ENCODE measurements around the gene SDR42E1. TPM values are rescaled to one million over a fixed set of nuclear protein-coding genes. Genes with fewer than 3 reads are reported as not detected.

The SDR42E1 gene
- total and polyA plus RNA-seq, 10 of the 15 experiments (the other 5 are each of a cell fraction or from before 2014, with no cell fraction given): 1.4 to 5.5 (median 2.3) TPM

DNA sequence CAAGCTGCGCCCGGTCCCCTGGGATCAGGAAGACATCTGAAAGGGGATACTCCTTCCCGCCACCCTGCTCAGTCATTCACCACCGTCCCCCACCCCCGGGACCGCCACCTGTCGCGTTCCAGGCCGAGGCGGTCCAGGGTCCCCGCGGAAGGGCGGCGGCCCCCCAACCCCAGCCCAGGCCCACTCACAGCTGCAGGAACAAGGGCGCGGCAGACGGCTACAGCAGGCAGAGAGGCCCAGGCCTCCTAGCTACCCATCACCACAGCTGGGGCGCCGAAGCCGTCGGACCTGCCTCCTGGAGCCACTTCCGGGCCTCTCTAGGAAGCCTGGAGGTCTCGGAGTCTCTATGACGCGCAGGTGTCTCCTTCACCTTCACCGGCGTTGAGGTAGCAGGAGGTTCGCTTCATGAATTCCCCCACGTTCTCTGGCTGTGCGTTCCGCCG is at the start of gene SDR42E1 (continued):
- TF ChIP-seq HDAC2 (IDR thresholded peaks at IDR 0.05): no peak
- no peak for TF ChIP-seq STAT3 (IDR thresholded peaks at IDR 0.05; ENCODE audit: low read depth, low read length)
- 0 out of 2 replicates have a peak, but pooled peaks have one; percentile 32 for TF ChIP-seq YY1 (IDR thresholded peaks at IDR 0.05; ENCODE audit: low read depth, low read length)
- TF ChIP-seq PML (IDR thresholded peaks at IDR 0.05; ENCODE audit: low read length): no peak
- TF ChIP-seq KLF5 (IDR thresholded peaks at IDR 0.05; ENCODE audit: partially characterized antibody): no peak
- TF ChIP-seq ZNF217 (IDR thresholded peaks at IDR 0.05): no peak
- no peak for TF ChIP-seq WRNIP1 (IDR thresholded peaks at IDR 0.05; ENCODE audit: borderline replicate concordance, low read depth, low read length)
- no peak; the same call in 1 of the 2 replicates for TF ChIP-seq PAX5 (IDR thresholded peaks at IDR 0.05; ENCODE audit: borderline replicate concordance, low read depth, low read length)
- TF ChIP-seq MTA3 (IDR thresholded peaks at IDR 0.05; ENCODE audit: borderline replicate concordance, low read length): no peak
- no peak for TF ChIP-seq SREBF1 (IDR thresholded peaks at IDR 0.05; ENCODE audit: low read length)
- no peak for TF ChIP-seq NR2C2 (IDR thresholded peaks at IDR 0.05; ENCODE audit: borderline replicate concordance, control insufficient read depth, insufficient read length, low read depth)
- TF ChIP-seq, protein P1, sequence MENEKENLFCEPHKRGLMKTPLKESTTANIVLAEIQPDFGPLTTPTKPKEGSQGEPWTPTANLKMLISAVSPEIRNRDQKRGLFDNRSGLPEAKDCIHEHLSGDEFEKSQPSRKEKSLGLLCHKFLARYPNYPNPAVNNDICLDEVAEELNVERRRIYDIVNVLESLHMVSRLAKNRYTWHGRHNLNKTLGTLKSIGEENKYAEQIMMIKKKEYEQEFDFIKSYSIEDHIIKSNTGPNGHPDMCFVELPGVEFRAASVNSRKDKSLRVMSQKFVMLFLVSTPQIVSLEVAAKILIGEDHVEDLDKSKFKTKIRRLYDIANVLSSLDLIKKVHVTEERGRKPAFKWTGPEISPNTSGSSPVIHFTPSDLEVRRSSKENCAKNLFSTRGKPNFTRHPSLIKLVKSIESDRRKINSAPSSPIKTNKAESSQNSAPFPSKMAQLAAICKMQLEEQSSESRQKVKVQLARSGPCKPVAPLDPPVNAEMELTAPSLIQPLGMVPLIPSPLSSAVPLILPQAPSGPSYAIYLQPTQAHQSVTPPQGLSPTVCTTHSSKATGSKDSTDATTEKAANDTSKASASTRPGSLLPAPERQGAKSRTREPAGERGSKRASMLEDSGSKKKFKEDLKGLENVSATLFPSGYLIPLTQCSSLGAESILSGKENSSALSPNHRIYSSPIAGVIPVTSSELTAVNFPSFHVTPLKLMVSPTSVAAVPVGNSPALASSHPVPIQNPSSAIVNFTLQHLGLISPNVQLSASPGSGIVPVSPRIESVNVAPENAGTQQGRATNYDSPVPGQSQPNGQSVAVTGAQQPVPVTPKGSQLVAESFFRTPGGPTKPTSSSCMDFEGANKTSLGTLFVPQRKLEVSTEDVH (IDR thresholded peaks at IDR 0.05; ENCODE audit: low read depth, partially characterized antibody): no peak
- no peak for TF ChIP-seq NFIC (IDR thresholded peaks at IDR 0.05; ENCODE audit: low read depth, low read length)
- TF ChIP-seq ZNF274 (IDR thresholded peaks at IDR 0.05; ENCODE audit: insufficient read depth, insufficient read length): no peak
- TF ChIP-seq IKZF2 (IDR thresholded peaks at IDR 0.05): no peak
- no peak for TF ChIP-seq CREB1 (IDR thresholded peaks at IDR 0.05; ENCODE audit: low read depth)
- no peak for TF ChIP-seq TAF1 (IDR thresholded peaks at IDR 0.05; ENCODE audit: borderline replicate concordance, low read depth, low read length)
- TF ChIP-seq, protein P2, sequence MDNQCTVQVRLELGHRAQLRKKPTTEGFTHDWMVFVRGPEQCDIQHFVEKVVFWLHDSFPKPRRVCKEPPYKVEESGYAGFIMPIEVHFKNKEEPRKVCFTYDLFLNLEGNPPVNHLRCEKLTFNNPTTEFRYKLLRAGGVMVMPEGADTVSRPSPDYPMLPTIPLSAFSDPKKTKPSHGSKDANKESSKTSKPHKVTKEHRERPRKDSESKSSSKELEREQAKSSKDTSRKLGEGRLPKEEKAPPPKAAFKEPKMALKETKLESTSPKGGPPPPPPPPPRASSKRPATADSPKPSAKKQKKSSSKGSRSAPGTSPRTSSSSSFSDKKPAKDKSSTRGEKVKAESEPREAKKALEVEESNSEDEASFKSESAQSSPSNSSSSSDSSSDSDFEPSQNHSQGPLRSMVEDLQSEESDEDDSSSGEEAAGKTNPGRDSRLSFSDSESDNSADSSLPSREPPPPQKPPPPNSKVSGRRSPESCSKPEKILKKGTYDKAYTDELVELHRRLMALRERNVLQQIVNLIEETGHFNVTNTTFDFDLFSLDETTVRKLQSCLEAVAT (IDR thresholded peaks at IDR 0.05): no peak
- TF ChIP-seq, protein P3, sequence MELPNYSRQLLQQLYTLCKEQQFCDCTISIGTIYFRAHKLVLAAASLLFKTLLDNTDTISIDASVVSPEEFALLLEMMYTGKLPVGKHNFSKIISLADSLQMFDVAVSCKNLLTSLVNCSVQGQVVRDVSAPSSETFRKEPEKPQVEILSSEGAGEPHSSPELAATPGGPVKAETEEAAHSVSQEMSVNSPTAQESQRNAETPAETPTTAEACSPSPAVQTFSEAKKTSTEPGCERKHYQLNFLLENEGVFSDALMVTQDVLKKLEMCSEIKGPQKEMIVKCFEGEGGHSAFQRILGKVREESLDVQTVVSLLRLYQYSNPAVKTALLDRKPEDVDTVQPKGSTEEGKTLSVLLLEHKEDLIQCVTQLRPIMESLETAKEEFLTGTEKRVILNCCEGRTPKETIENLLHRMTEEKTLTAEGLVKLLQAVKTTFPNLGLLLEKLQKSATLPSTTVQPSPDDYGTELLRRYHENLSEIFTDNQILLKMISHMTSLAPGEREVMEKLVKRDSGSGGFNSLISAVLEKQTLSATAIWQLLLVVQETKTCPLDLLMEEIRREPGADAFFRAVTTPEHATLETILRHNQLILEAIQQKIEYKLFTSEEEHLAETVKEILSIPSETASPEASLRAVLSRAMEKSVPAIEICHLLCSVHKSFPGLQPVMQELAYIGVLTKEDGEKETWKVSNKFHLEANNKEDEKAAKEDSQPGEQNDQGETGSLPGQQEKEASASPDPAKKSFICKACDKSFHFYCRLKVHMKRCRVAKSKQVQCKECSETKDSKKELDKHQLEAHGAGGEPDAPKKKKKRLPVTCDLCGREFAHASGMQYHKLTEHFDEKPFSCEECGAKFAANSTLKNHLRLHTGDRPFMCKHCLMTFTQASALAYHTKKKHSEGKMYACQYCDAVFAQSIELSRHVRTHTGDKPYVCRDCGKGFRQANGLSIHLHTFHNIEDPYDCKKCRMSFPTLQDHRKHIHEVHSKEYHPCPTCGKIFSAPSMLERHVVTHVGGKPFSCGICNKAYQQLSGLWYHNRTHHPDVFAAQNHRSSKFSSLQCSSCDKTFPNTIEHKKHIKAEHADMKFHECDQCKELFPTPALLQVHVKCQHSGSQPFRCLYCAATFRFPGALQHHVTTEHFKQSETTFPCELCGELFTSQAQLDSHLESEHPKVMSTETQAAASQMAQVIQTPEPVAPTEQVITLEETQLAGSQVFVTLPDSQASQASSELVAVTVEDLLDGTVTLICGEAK (IDR thresholded peaks at IDR 0.05; ENCODE audit: borderline replicate concordance): peak; percentile 84
- no peak for TF ChIP-seq CREM (IDR thresholded peaks at IDR 0.05; ENCODE audit: low read depth)
- TF ChIP-seq SMARCA5 (IDR thresholded peaks at IDR 0.05): no peak
- TF ChIP-seq, protein P4, sequence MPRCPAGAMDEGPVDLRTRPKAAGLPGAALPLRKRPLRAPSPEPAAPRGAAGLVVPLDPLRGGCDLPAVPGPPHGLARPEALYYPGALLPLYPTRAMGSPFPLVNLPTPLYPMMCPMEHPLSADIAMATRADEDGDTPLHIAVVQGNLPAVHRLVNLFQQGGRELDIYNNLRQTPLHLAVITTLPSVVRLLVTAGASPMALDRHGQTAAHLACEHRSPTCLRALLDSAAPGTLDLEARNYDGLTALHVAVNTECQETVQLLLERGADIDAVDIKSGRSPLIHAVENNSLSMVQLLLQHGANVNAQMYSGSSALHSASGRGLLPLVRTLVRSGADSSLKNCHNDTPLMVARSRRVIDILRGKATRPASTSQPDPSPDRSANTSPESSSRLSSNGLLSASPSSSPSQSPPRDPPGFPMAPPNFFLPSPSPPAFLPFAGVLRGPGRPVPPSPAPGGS (IDR thresholded peaks at IDR 0.05; ENCODE audit: borderline replicate concordance, insufficient read depth, low read depth, low read length, poor library complexity, severe bottlenecking): no peak
- TF ChIP-seq POLR2AphosphoS5 (IDR thresholded peaks at IDR 0.05; ENCODE audit: low read length): peak; percentile 27; the same call in 1 of the 2 replicates
